NCI-H510A treated with DMSO at 0.1 percent for 48 hours (cell line): ENCODE results near the gene KAT8.

ENCODE experiments used
- DNase-seq: peaks from one replicate; lab custom pipeline; 2025; lab: John Stamatoyannopoulos, UW

Gene KAT8

GRCh38 chr16:31117384-31118222 lies at the start of gene KAT8:
TSS of gene KAT8 (plus strand) at chr16:31117664. CDS start at chr16:31117682, 18 bp downstream.
- peak; percentile 98 for DNase-seq

- DNase-seq, result no peak
These were observed 45.6 kb upstream of the KAT8 start for GRCh38 chr16:31071861-31072260.

GRCh38 chr16:31072540-31073141 lies 44.8 kb upstream of the KAT8 start:
- DNase-seq, result peak; percentile 50

GRCh38 chr16:31073142-31073969 lies 44.1 kb upstream of the KAT8 start:
- peak; percentile 92 for DNase-seq

GRCh38 chr16:31073970-31074813 lies 43.3 kb upstream of the KAT8 start, which contains the start of the genes ZNF646 and ZNF668:
TSS of gene ZNF646 (plus strand) at chr16:31074422. CDS start at chr16:31076325, 1,903 bp downstream.
TSS of gene ZNF668 (minus strand) at chr16:31074240. CDS start at chr16:31064459, 9,781 bp downstream.
- DNase-seq, result peak; percentile 99

GRCh38 chr16:31074814-31075183 lies 42.7 kb upstream of the KAT8 start:
- no peak for DNase-seq

- DNase-seq, result no peak
These were observed 41.1 kb upstream of the KAT8 start for GRCh38 chr16:31076319-31076718.

GRCh38 chr16:31077024-31077423 lies 40.4 kb upstream of the KAT8 start:
- DNase-seq, result no peak

GRCh38 chr16:31077592-31078396 lies 39.7 kb upstream of the KAT8 start:
- DNase-seq, result no peak

- DNase-seq, result no peak
These were observed 38.7 kb upstream of the KAT8 start for GRCh38 chr16:31078597-31079341.

GRCh38 chr16:31079342-31079944 lies 38.0 kb upstream of the KAT8 start:
- no peak for DNase-seq

GRCh38 chr16:31080035-31080629 lies 37.3 kb upstream of the KAT8 start:
- no peak for DNase-seq

GRCh38 chr16:31080756-31081419 lies 36.6 kb upstream of the KAT8 start:
- no peak for DNase-seq

GRCh38 chr16:31081428-31082351 lies 35.8 kb upstream of the KAT8 start:
- no peak for DNase-seq

- no peak for DNase-seq
These were observed 35.0 kb upstream of the KAT8 start for GRCh38 chr16:31082368-31083045.

GRCh38 chr16:31083081-31083480 lies 34.4 kb upstream of the KAT8 start:
- DNase-seq, result no peak

- no peak for DNase-seq
These were observed 33.9 kb upstream of the KAT8 start for GRCh38 chr16:31083556-31083955.
